Uterus (tissue), 4 donors: ENCODE measurements around the gene ZDHHC14. TPM values are rescaled to one million over a fixed set of nuclear protein-coding genes. Genes with fewer than 3 reads are reported as not detected.

Source experiments
- DNase-seq, 2 donors: peaks; one replicate each; pipeline ENCODE4 v3.0.0-alpha.2; 2019 to 2020
- H3K27ac ChIP-seq, 2 donors: fragments of 200-600 bp; sonication (generic); 1 replicate in 1 of 2; 2 replicates in 1 of 2; pipeline ENCODE4 v1.5.1; 2016 to 2018
- H3K27me3 ChIP-seq, 2 donors: fragments of 200-600 bp; sonication (generic); one replicate each; pipeline ENCODE4 v1.5.1; 2018 to 2019; ENCODE audit warnings: control low read depth in 1 of 2
- H3K36me3 ChIP-seq, 2 donors: fragments of 200-600 bp; sonication (generic); one replicate each; pipeline ENCODE4 v1.5.1; 2019; ENCODE audit warnings: control low read depth in 1 of 2
- H3K4me1 ChIP-seq, 2 donors: fragments of 200-600 bp; sonication (generic); one replicate each; pipeline ENCODE4 v1.5.1; 2018 to 2019; ENCODE audit warnings: control low read depth in 1 of 2
- H3K4me3 ChIP-seq, 2 donors: fragments of 200-600 bp; sonication (generic); 1 replicate in 1 of 2; 2 replicates in 1 of 2; pipeline ENCODE4 v1.5.1; 2018 to 2019; ENCODE audit warnings: mild to moderate bottlenecking in 1 of 2
- H3K9me3 ChIP-seq, 2 donors: fragments of 200-600 bp; sonication (generic); one replicate each; pipeline ENCODE4 v1.5.1; 2019; ENCODE audit warnings: control low read depth in 1 of 2
- POLR2A ChIP-seq, 2 donors: fragments of 450-650 bp; IDR thresholded peaks; one replicate each; pipeline ENCODE4 v1.6.1; 2016; ENCODE audit warnings: antibody characterized with exemption in 2 of 2, mild to moderate bottlenecking in 1 of 2, moderate library complexity in 1 of 2
- intact Hi-C: fragments of 100-400 bp; cut with DNase I; formaldehyde crosslinking; loops from one replicate; pipeline ENCODE4 v1.15.1; 2023; ENCODE audit warnings: low total_unique reads
- total RNA-seq, 4 donors: library from RNA; depleted of rRNA in 3 of 4; stranded (reverse); fragments of >200 nt in 3 of 4; gene quantifications; one replicate each; pipeline versions ENCODE4 v1.1.0 to v1.2.4, GENCODE V29; 2014 to 2023
- TF ChIP-seq, protein P1 (sequence below), 4 experiments: fragments of 200-600 bp in 2 of 4; fragments of 450-650 bp in 2 of 4; sonication (generic) in 2 of 4; IDR thresholded peaks; one replicate each; pipeline ENCODE4 v1.5.1; 2016 to 2019; ENCODE audit warnings: antibody characterized with exemption in 4 of 4, mild to moderate bottlenecking in 2 of 4, moderate library complexity in 1 of 4
- donor health status: DM: yes; HTN: yes; CAD: no.

Gene ZDHHC14
- total RNA-seq, 4 donors from 2014 or later, result 5.6 to 28.3 (median 12.9) TPM

DNA sequence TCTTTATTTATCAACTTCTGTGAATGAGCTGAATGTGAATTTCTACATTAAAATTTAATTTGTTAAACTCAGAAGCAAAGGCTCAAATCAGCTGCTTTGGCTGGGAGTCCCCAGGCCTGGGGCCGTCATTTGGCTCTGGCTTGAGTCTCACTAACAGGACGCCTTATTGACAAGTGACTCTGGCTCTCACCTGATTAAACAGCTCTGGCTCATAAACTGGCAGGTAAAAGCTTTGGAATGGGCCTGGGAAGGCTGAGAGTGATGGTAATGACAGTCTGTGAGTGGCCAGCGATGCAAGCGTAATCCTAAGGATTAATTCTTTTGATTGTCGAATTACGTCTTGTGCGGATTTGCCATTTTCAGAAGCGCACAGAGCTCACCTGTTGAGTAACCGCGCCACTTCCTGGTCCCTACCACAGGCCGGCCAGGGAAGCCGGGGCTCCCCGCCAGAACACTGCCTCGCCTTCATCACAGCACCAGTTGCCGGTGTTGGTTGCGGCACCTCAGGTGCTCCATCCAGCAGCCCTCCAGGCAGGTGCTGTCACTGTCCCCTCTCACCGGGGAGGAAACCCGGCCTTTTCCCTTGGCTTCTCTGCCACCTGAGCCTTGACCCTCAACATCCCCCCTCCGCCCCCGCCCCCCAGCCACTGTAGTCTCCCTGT lies 110.7 kb downstream of the ZDHHC14 start:
- intact Hi-C loops, result no loop called here
- no peaks in the 10 kb centered on the region for H3K9me3 ChIP-seq
- no peaks in the 10 kb centered on the region for H3K27me3 ChIP-seq
- DNase-seq, result no peak
- TF ChIP-seq, protein P1, sequence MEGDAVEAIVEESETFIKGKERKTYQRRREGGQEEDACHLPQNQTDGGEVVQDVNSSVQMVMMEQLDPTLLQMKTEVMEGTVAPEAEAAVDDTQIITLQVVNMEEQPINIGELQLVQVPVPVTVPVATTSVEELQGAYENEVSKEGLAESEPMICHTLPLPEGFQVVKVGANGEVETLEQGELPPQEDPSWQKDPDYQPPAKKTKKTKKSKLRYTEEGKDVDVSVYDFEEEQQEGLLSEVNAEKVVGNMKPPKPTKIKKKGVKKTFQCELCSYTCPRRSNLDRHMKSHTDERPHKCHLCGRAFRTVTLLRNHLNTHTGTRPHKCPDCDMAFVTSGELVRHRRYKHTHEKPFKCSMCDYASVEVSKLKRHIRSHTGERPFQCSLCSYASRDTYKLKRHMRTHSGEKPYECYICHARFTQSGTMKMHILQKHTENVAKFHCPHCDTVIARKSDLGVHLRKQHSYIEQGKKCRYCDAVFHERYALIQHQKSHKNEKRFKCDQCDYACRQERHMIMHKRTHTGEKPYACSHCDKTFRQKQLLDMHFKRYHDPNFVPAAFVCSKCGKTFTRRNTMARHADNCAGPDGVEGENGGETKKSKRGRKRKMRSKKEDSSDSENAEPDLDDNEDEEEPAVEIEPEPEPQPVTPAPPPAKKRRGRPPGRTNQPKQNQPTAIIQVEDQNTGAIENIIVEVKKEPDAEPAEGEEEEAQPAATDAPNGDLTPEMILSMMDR (IDR thresholded peaks at IDR 0.05), result no peak
- no peak for TF ChIP-seq POLR2A (IDR thresholded peaks at IDR 0.05)
- H3K27ac ChIP-seq, result no peak overlapping the region
- H3K36me3 ChIP-seq, result no peaks in the 10 kb centered on the region
- no peaks in the 10 kb centered on the region for H3K4me1 ChIP-seq
- H3K4me3 ChIP-seq, result no peak overlapping the region

DNA sequence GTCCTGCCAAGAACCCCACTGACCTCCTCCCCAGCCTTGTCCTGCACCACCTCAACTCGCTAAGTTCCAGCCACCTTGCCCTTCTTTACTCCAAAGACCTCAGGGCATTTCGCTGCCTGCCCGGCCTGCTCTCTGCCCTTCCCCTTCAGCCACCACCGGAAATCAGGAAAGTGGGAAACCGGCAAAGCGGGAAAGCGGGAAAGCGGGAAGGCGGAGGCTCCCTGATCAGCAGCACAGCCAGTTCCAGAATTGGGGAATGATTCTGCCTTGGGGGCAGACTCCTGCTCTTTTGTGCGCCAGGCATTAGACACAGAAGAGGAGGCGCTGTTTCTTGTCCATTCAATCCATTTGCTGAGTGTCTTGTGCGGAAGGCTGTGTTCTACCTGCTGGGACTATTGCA lies 111.3 kb downstream of the ZDHHC14 start:
- H3K27ac ChIP-seq, result no peak overlapping the region
- no peaks in the 10 kb centered on the region for H3K27me3 ChIP-seq
- no peaks in the 10 kb centered on the region for H3K9me3 ChIP-seq
- intact Hi-C loops, result no loop called here
- H3K36me3 ChIP-seq, result no peaks in the 10 kb centered on the region
- H3K4me1 ChIP-seq, result no peaks in the 10 kb centered on the region
- no peak for TF ChIP-seq POLR2A (IDR thresholded peaks at IDR 0.05)
- TF ChIP-seq, protein P1 (IDR thresholded peaks at IDR 0.05), result no peak
- DNase-seq, result no peak
- no peak overlapping the region for H3K4me3 ChIP-seq

DNA sequence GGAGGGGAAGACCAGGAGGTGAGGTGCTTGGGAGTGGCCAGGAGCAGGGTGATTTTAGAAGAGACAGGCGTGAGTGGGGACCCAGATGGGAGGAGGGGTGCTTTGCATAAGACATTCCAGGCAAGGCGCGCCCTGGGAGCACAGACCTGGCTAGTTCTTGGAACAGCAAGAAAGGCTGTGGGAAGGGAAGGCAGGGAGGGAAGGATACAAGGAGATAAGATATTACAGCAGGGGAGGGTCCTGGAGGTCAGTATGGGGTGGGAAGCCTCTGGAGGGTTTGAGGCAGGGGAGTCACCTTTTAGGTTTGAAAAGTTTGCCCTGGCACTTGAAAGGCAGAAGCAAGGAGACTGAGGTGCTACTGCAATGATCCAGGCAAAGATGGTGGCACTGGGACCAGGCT lies 111.8 kb downstream of the ZDHHC14 start:
- no peaks in the 10 kb centered on the region for H3K27me3 ChIP-seq
- DNase-seq, result no peak
- no peak overlapping the region for H3K27ac ChIP-seq
- H3K36me3 ChIP-seq, result no peaks in the 10 kb centered on the region
- intact Hi-C loops, result no loop called here
- no peak overlapping the region for H3K4me3 ChIP-seq
- TF ChIP-seq, protein P1 (IDR thresholded peaks at IDR 0.05), result no peak
- TF ChIP-seq POLR2A (IDR thresholded peaks at IDR 0.05), result no peak
- no peaks in the 10 kb centered on the region for H3K4me1 ChIP-seq
- H3K9me3 ChIP-seq, result no peaks in the 10 kb centered on the region

DNA sequence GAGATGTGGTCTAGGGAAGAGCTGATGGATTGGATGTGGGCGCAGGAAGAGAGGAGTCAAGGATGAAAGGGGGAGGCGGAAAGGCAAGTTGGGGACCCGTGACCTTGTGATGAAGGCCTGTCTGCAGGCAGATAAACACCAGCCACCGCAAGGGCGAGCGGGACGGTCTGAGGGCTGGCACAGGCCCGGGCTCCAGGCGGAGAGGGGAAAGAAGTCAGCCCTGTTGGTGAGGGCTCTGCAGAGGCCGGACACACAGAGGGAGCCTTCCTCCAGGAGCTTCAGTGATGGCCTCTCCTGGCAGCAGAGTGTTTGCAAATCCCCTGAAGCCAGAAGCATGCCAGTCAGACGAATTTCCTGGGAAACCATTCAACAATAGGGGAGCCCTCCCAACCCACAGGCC lies 112.2 kb downstream of the ZDHHC14 start:
- no peak for DNase-seq
- H3K9me3 ChIP-seq, result no peaks in the 10 kb centered on the region
- no peaks in the 10 kb centered on the region for H3K4me1 ChIP-seq
- intact Hi-C loops, result no loop called here
- H3K36me3 ChIP-seq, result no peaks in the 10 kb centered on the region
- TF ChIP-seq, protein P1 (IDR thresholded peaks at IDR 0.05), result no peak
- TF ChIP-seq POLR2A (IDR thresholded peaks at IDR 0.05), result no peak
- H3K4me3 ChIP-seq, result no peak overlapping the region
- H3K27ac ChIP-seq, result no peak overlapping the region
- H3K27me3 ChIP-seq, result no peaks in the 10 kb centered on the region

DNA sequence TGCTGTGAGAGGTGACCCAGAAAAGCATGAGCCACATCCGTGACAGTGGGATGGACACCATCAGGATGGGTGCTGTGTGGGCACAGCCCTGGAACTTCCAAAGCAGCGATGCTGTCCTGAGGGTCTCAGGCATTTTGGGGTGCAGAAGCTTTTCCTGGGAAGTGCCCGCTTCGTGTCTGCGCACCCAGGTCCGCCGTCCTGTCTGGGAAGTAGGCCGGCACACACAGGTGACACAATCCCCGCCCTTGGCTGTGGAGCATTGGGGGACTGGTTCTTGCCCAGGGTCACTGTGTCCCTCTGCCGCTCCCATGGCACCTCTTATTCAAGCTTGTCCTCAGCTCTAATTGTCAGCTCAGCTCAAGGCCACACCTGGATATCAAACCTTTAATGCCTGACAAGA lies 112.6 kb downstream of the ZDHHC14 start:
- no peaks in the 10 kb centered on the region for H3K9me3 ChIP-seq
- H3K27me3 ChIP-seq, result no peaks in the 10 kb centered on the region
- no peaks in the 10 kb centered on the region for H3K4me1 ChIP-seq
- DNase-seq, result no peak
- H3K27ac ChIP-seq, result peak overlapping the region in 1 of 2 donors; percentile 13
- no peak overlapping the region for H3K4me3 ChIP-seq
- TF ChIP-seq, protein P1 (IDR thresholded peaks at IDR 0.05), result no peak
- no peak for TF ChIP-seq POLR2A (IDR thresholded peaks at IDR 0.05)
- H3K36me3 ChIP-seq, result no peaks in the 10 kb centered on the region
- intact Hi-C loops, result no loop called here
